WTC11 (cell line): Measurements from ENCODE around the gene FHAD1. TPM values are rescaled to one million over a fixed set of nuclear protein-coding genes. Genes with fewer than 3 reads are reported as not detected.

Source experiments
- ATAC-seq: fragments of 200-7000 bp; cut with Tn5 transposase; 2 replicates; pipeline ENCODE4 v1.10.0; 2021; ENCODE audit warnings: mild to moderate bottlenecking, moderate library complexity
- CTCF ChIA-PET: fragments of 300-600 bp; sonication (Branson Sonifier 250); formaldehyde crosslinking; loops from one replicate; lab custom pipeline; 2021; ENCODE audit warnings: antibody characterized with exemption; lab: Charles Lee
- POLR2A ChIA-PET: fragments of 350-600 bp; sonication (Branson Sonifier 250); formaldehyde crosslinking; loops from one replicate; lab custom pipeline; 2021; ENCODE audit warnings: antibody characterized with exemption; lab: Charles Lee
- DNase-seq: peaks from one replicate; pipeline ENCODE4 v3.0.0; 2021; ENCODE audit warnings: low spot score
- H3K27ac Mint-ChIP-seq: 2 replicates; pipeline ENCODE4 v1.8.0; 2021; ENCODE audit warnings: mixed read lengths
- H3K27me3 Mint-ChIP-seq: 2 replicates; pipeline ENCODE4 v1.8.0; 2021; ENCODE audit warnings: low read depth, mild to moderate bottlenecking, moderate library complexity, mixed read lengths
- H3K36me3 Mint-ChIP-seq: 2 replicates; pipeline ENCODE4 v1.8.0; 2021; ENCODE audit warnings: mixed read lengths
- H3K4me1 Mint-ChIP-seq: 2 replicates; pipeline ENCODE4 v1.8.0; 2022; ENCODE audit warnings: mixed read lengths
- H3K4me3 Mint-ChIP-seq: 2 replicates; pipeline ENCODE4 v1.8.0; 2021; ENCODE audit warnings: mild to moderate bottlenecking, moderate library complexity, mixed read lengths
- H3K9me3 Mint-ChIP-seq: 2 replicates; pipeline ENCODE4 v1.8.0; 2021; ENCODE audit warnings: mixed read lengths
- ATF6 ChIP-seq: sonication (generic); formaldehyde crosslinking; IDR thresholded peaks from 2 replicates; pipeline ENCODE4 v1.8.1; 2023; ENCODE audit warnings: mild to moderate bottlenecking, missing genetic modification reagents
- E2F4 ChIP-seq: sonication (generic); formaldehyde crosslinking; IDR thresholded peaks from 2 replicates; pipeline ENCODE4 v1.8.1; 2022; ENCODE audit warnings: low read depth, mild to moderate bottlenecking, moderate library complexity, missing genetic modification reagents, borderline replicate concordance
- ESRRA ChIP-seq: sonication (generic); formaldehyde crosslinking; IDR thresholded peaks from 2 replicates; pipeline ENCODE4 v1.8.1; 2022; ENCODE audit warnings: mild to moderate bottlenecking, missing genetic modification reagents, borderline replicate concordance
- GABPB1 ChIP-seq: sonication (generic); formaldehyde crosslinking; IDR thresholded peaks from 2 replicates; pipeline ENCODE4 v1.8.1; 2023; ENCODE audit warnings: mild to moderate bottlenecking, missing genetic modification reagents
- HMGXB4 ChIP-seq: sonication (generic); formaldehyde crosslinking; IDR thresholded peaks from 2 replicates; pipeline ENCODE4 v1.8.1; 2023; ENCODE audit warnings: mild to moderate bottlenecking, moderate library complexity, missing genetic modification reagents
- IRF2 ChIP-seq: sonication (generic); formaldehyde crosslinking; IDR thresholded peaks from 2 replicates; pipeline ENCODE4 v1.8.0; 2022; ENCODE audit warnings: low read depth, missing genetic modification reagents, borderline replicate concordance
- JAZF1 ChIP-seq: fragments of 250-450 bp; sonication (Bioruptor Pico); IDR thresholded peaks from 2 replicates; pipeline ENCODE4 v1.9.0; 2021; ENCODE audit warnings: moderate library complexity, mild to moderate bottlenecking, inconsistent platforms
- MAX ChIP-seq: sonication (generic); formaldehyde crosslinking; IDR thresholded peaks from 2 replicates; pipeline ENCODE4 v1.8.0; 2022; ENCODE audit warnings: mild to moderate bottlenecking, missing genetic modification reagents
- NFE2L1 ChIP-seq: sonication (generic); formaldehyde crosslinking; IDR thresholded peaks from 2 replicates; pipeline ENCODE4 v1.8.1; 2023; ENCODE audit warnings: missing genetic modification reagents
- OVOL2 ChIP-seq: fragments of 250-450 bp; sonication (Bioruptor Pico); IDR thresholded peaks from 2 replicates; pipeline ENCODE4 v1.9.0; 2021; ENCODE audit warnings: mild to moderate bottlenecking, borderline replicate concordance
- SP1 ChIP-seq: sonication (generic); formaldehyde crosslinking; conservative IDR thresholded peaks from 2 replicates; pipeline ENCODE4 v1.8.1; 2022; ENCODE audit warnings: missing genetic modification reagents
- TEAD1 ChIP-seq: sonication (generic); formaldehyde crosslinking; IDR thresholded peaks from 2 replicates; pipeline ENCODE4 v1.8.0; 2022; ENCODE audit warnings: mild to moderate bottlenecking, missing genetic modification reagents
- USF1 ChIP-seq: sonication (generic); formaldehyde crosslinking; IDR thresholded peaks from 2 replicates; pipeline ENCODE4 v1.8.0; 2022; ENCODE audit warnings: mild to moderate bottlenecking, missing genetic modification reagents
- USF2 ChIP-seq: sonication (generic); formaldehyde crosslinking; IDR thresholded peaks from 2 replicates; pipeline ENCODE4 v1.8.1; 2023; ENCODE audit warnings: mild to moderate bottlenecking, missing genetic modification reagents, moderate library complexity
- ZNF232 ChIP-seq: sonication (generic); formaldehyde crosslinking; IDR thresholded peaks from 2 replicates; pipeline ENCODE4 v1.8.0; 2022; ENCODE audit warnings: mild to moderate bottlenecking, missing genetic modification reagents
- ZNF281 ChIP-seq: sonication (generic); formaldehyde crosslinking; IDR thresholded peaks from 2 replicates; pipeline ENCODE4 v1.8.0; 2023; ENCODE audit warnings: mild to moderate bottlenecking, missing genetic modification reagents
- ZSCAN18 ChIP-seq: fragments of 250-450 bp; sonication (Bioruptor Pico); IDR thresholded peaks from 2 replicates; pipeline ENCODE4 v2.1.2; 2022; ENCODE audit warnings: mild to moderate bottlenecking, moderate library complexity
- total RNA-seq: library from RNA; stranded (reverse); gene quantifications from 3 replicates; pipeline ENCODE4 v1.2.3, GENCODE V29; 2021

Gene FHAD1
- total RNA-seq, 1 experiment from 2014 or later = 3.0 TPM

- 0 out of 2 replicates have a peak, but pooled peaks have one; percentile 23 for TF ChIP-seq SP1
- TF ChIP-seq GABPB1 (CRISPR knock-in tag) = no peak
- TF ChIP-seq OVOL2 (CRISPR knock-in tag) = no peak
- no peak for TF ChIP-seq E2F4 (CRISPR knock-in tag)
- peak; percentile 88 for TF ChIP-seq USF2 (CRISPR knock-in tag)
- TF ChIP-seq USF1 (CRISPR knock-in tag) = peak; percentile 82
- no peak for TF ChIP-seq JAZF1 (CRISPR knock-in tag)
- no peak for TF ChIP-seq ZNF232
- no peak for TF ChIP-seq ESRRA (CRISPR knock-in tag)
- peak; percentile 65; the same call in 1 of the 2 replicates for TF ChIP-seq MAX (CRISPR knock-in tag)
- 0 out of 2 replicates have a peak, but pooled peaks have one; percentile 27 for TF ChIP-seq ZNF281
- no peak for TF ChIP-seq NFE2L1 (CRISPR knock-in tag)
- no peak for TF ChIP-seq ATF6 (CRISPR knock-in tag)
- TF ChIP-seq, all 79 proteins: peak for 5
- CTCF ChIA-PET = interaction anchor here (0.5 to 1.7 kb wide), 4 partner anchors 9 to 93 kb away, joined by 3 to 5 read pairs (median 4); partner anchors contain the start of gene TMEM51
- POLR2A ChIA-PET = no interaction called here
- no peak overlapping the region for H3K4me3 Mint-ChIP-seq
- no peaks in the 10 kb centered on the region for H3K9me3 Mint-ChIP-seq
- peaks cover 41% of the 10 kb centered on the region for H3K4me1 Mint-ChIP-seq
- ATAC-seq (peak; percentile 44), DNase-seq (no peak)
- H3K27me3 Mint-ChIP-seq = peaks cover 7% of the 10 kb centered on the region; the same call in 1 of the 2 replicates
- no peaks in the 10 kb centered on the region for H3K36me3 Mint-ChIP-seq
- H3K27ac Mint-ChIP-seq = no peak overlapping the region
These were observed 2.2 kb upstream of the FHAD1 start for GRCh38 chr1:15244813-15245212.

- ATAC-seq (no peak), DNase-seq (no peak)
- no peaks in the 10 kb centered on the region for H3K9me3 Mint-ChIP-seq
- peak overlapping the region; percentile 53 for H3K4me3 Mint-ChIP-seq
- ChIA-PET POLR2A (no interaction called here), CTCF (interaction anchor here (1.7 kb wide), 1 partner anchor 26 kb away, joined by 5 read pairs; no protein-coding TSS in a partner anchor)
- H3K27ac Mint-ChIP-seq = no peak overlapping the region
- H3K36me3 Mint-ChIP-seq = no peaks in the 10 kb centered on the region
- peaks cover 41% of the 10 kb centered on the region for H3K4me1 Mint-ChIP-seq
- H3K27me3 Mint-ChIP-seq = peaks cover 7% of the 10 kb centered on the region; the same call in 1 of the 2 replicates
- TF ChIP-seq ATF6 (CRISPR knock-in tag) (no peak), TEAD1 (CRISPR knock-in tag) (no peak), JAZF1 (CRISPR knock-in tag) (no peak), HMGXB4 (CRISPR knock-in tag) (no peak), ZSCAN18 (CRISPR knock-in tag) (no peak), IRF2 (CRISPR knock-in tag) (no peak)
These were observed 1.2 kb upstream of the FHAD1 start for GRCh38 chr1:15245593-15246360.
